DOHH2 (cell line): ENCODE results near the gene PLCB4.

Experiments used
- CTCF ChIP-seq: fragments of 200-600 bp; sonication (generic); IDR thresholded peaks from one replicate; pipeline ENCODE4 v1.5.1; 2014; ENCODE audit warnings: antibody characterized with exemption, mild to moderate bottlenecking, low read depth, low read length; ENCODE audit not compliant: poor library complexity, severe bottlenecking
- EZH2phosphoT487 ChIP-seq: fragments of 200-600 bp; sonication (generic); IDR thresholded peaks from 2 replicates; pipeline ENCODE4 v1.6.1; 2017; ENCODE audit warnings: borderline replicate concordance, mild to moderate bottlenecking, antibody characterized with exemption, low read length, moderate library complexity, mixed read lengths

GRCh38 chr20:9093218-9093957 lies 24.5 kb downstream of the PLCB4 start:
- TF ChIP-seq EZH2phosphoT487 = no peak
- no peak for TF ChIP-seq CTCF
